Astrocyte (in vitro differentiated cells and primary cell): Measurements from ENCODE around the gene KRT76. TPM values are rescaled to one million over a fixed set of nuclear protein-coding genes. Genes with fewer than 3 reads are reported as not detected.

ENCODE experiments used
- DNase-seq: peaks from one replicate; pipeline ENCODE4 v3.0.0-alpha.2; 2010; ENCODE audit warnings: low read depth
- FAIRE-seq: peaks from 2 replicates; lab custom pipeline; 2011; peaks lifted over from hg19 to GRCh38; lab: Jason Lieb, UNC
- H2AFZ ChIP-seq: 2 replicates; pipeline ENCODE4 v1.6.0; 2012; ENCODE audit warnings: low read depth, low read length, inconsistent platforms
- H3K27ac ChIP-seq: 2 replicates; pipeline ENCODE4 v1.5.1; 2011; ENCODE audit warnings: low read depth, low read length, inconsistent platforms
- H3K27me3 ChIP-seq: 2 replicates; pipeline ENCODE4 v1.6.0; 2011; ENCODE audit warnings: low read length, inconsistent platforms; ENCODE audit not compliant: insufficient read depth
- H3K36me3 ChIP-seq: 2 replicates; pipeline ENCODE4 v1.5.1; 2011; ENCODE audit warnings: low read length, inconsistent platforms; ENCODE audit not compliant: insufficient read depth
- H3K4me1 ChIP-seq: 2 replicates; pipeline ENCODE4 v1.5.1; 2011; ENCODE audit warnings: low read length, inconsistent platforms; ENCODE audit not compliant: insufficient read depth
- H3K4me2 ChIP-seq: 2 replicates; pipeline ENCODE4 v1.6.0; 2012; ENCODE audit warnings: low read length, inconsistent platforms
- H3K4me3 ChIP-seq: 2 replicates; pipeline ENCODE4 v1.5.1; 2011; ENCODE audit warnings: low read depth, mild to moderate bottlenecking, low read length, inconsistent platforms; ENCODE audit not compliant: insufficient read depth
- H3K79me2 ChIP-seq: 2 replicates; pipeline ENCODE4 v1.6.0; 2012; ENCODE audit warnings: mild to moderate bottlenecking, low read length, inconsistent platforms; ENCODE audit not compliant: insufficient read depth
- H3K9ac ChIP-seq: 2 replicates; pipeline ENCODE4 v1.6.0; 2012; ENCODE audit warnings: mild to moderate bottlenecking, low read length, inconsistent platforms
- H3K9me3 ChIP-seq: 2 replicates; pipeline ENCODE4 v1.5.1; 2012; ENCODE audit warnings: low read depth, mild to moderate bottlenecking, low read length, inconsistent platforms; ENCODE audit not compliant: insufficient read depth
- H4K20me1 ChIP-seq: 2 replicates; pipeline ENCODE4 v1.6.0; 2012; ENCODE audit warnings: low read length, inconsistent platforms; ENCODE audit not compliant: insufficient read depth
- H3K27ac Mint-ChIP-seq: one replicate; pipeline ENCODE4 v1.8.0; 2021; ENCODE audit warnings: mild to moderate bottlenecking, mixed read lengths; ENCODE audit not compliant: unreplicated experiment
- H3K27me3 Mint-ChIP-seq: one replicate; pipeline ENCODE4 v1.8.0; 2021; ENCODE audit warnings: low read depth, mixed read lengths; ENCODE audit not compliant: unreplicated experiment
- H3K36me3 Mint-ChIP-seq: one replicate; pipeline ENCODE4 v1.8.0; 2021; ENCODE audit warnings: low read depth, mixed read lengths; ENCODE audit not compliant: unreplicated experiment
- H3K4me1 Mint-ChIP-seq: one replicate; pipeline ENCODE4 v1.8.0; 2021; ENCODE audit warnings: low read depth, mixed read lengths; ENCODE audit not compliant: unreplicated experiment
- H3K4me3 Mint-ChIP-seq: one replicate; pipeline ENCODE4 v1.8.0; 2021; ENCODE audit warnings: mild to moderate bottlenecking, moderate library complexity, mixed read lengths; ENCODE audit not compliant: unreplicated experiment
- H3K9me3 Mint-ChIP-seq: one replicate; pipeline ENCODE4 v1.8.0; 2021; ENCODE audit warnings: mild to moderate bottlenecking, mixed read lengths; ENCODE audit not compliant: unreplicated experiment
- CTCF ChIP-seq: IDR thresholded peaks from 2 replicates; pipeline ENCODE4 v1.5.1; 2011; ENCODE audit warnings: low read depth, mild to moderate bottlenecking, inconsistent platforms, low read length, moderate library complexity; ENCODE audit not compliant: insufficient read depth
- EZH2 ChIP-seq: IDR thresholded peaks from 2 replicates; pipeline ENCODE4 v1.6.1; 2012; ENCODE audit warnings: mild to moderate bottlenecking, low read length, inconsistent platforms; ENCODE audit not compliant: insufficient read depth
- total RNA-seq: library from RNA; stranded (reverse); gene quantifications from 2 replicates; pipeline ENCODE4 v1.2.1, GENCODE V29; 2021

Gene KRT76
- total RNA-seq, 1 donor from 2014 or later, result not detected

DNA sequence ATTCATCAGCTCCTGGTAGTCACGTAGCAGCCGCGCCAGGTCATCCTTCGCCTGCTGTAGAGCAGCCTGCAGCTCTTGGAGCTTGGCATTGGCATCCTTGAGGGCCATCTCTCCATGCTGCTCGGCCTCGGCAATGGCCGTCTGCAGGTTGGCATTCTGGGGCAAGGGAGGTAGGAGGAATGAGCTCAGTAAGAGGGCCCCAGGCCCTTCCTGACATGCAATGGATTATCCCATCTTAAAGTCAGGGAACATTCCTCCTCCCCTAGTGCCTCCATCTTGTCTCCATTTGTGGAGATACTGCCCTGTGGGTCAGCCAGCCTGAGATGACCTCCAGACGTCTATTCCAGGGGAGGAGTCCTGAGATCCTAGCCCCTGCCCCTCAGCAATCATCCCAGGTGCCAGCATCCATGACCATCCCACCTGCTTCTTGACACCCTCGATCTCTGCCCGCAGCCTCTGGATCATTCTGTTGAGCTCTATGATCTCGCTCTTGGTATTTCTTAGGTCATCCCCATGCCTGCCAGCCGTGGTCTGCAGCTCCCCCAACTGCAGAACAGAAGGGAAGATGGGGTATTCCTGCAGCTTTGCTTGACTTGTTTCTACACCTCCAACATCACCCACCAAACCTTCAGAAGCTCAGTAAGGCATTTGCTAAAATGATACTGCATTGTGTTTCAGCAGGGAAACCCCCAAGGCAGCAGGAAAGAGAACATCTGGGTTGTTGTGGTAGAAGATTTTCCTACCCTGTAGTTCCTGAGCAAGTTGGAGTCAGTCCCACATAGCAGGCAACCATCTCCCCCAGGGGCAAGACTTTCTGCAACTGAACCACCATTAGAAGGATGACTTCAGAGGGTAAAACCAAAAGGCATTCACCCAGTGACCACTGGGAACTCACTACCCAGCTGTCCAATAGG is 14.4 kb upstream of the KRT76 start:
- no peaks in the 10 kb centered on the region for H3K36me3 ChIP-seq
- no peaks in the 10 kb centered on the region for H3K9me3 ChIP-seq
- H3K27ac ChIP-seq, result no peak overlapping the region
- no peak overlapping the region for H3K4me2 ChIP-seq
- Mint-ChIP-seq H3K4me1 (peaks cover 12% of the 10 kb centered on the region), H3K27me3 (peaks cover 65% of the 10 kb centered on the region), H3K4me3 (no peak overlapping the region), H3K9me3 (peaks cover 7% of the 10 kb centered on the region), H3K27ac (no peak overlapping the region), H3K36me3 (peaks cover 5% of the 10 kb centered on the region)
- peaks cover 9% of the 10 kb centered on the region for H3K4me1 ChIP-seq
- FAIRE-seq, result no peak
- DNase-seq, result no peak
- no peak overlapping the region for H3K4me3 ChIP-seq
- H2AFZ ChIP-seq, result no peak overlapping the region
- no peaks in the 10 kb centered on the region for H4K20me1 ChIP-seq
- TF ChIP-seq CTCF, result no peak
- TF ChIP-seq EZH2, result no peak
- peaks cover 45% of the 10 kb centered on the region for H3K27me3 ChIP-seq
- no peaks in the 10 kb centered on the region for H3K79me2 ChIP-seq
- H3K9ac ChIP-seq, result no peak overlapping the region

GRCh38 chr12:52790427-52791270 is 13.5 kb upstream of the KRT76 start:
- H3K4me2 ChIP-seq, result peak overlapping the region; percentile 71
- no peak overlapping the region for H3K4me3 ChIP-seq
- peaks cover 5% of the 10 kb centered on the region for H3K36me3 Mint-ChIP-seq
- H3K4me3 Mint-ChIP-seq, result no peak overlapping the region
- H3K79me2 ChIP-seq, result no peaks in the 10 kb centered on the region
- DNase-seq, result no peak
- H3K4me1 Mint-ChIP-seq, result peaks cover 12% of the 10 kb centered on the region
- H3K27ac ChIP-seq, result no peak overlapping the region
- H3K36me3 ChIP-seq, result no peaks in the 10 kb centered on the region
- peak overlapping the region; percentile 73 for H2AFZ ChIP-seq
- TF ChIP-seq EZH2 (peak; percentile 8), CTCF (no peak)
- no peak for FAIRE-seq
- no peaks in the 10 kb centered on the region for H4K20me1 ChIP-seq
- H3K4me1 ChIP-seq, result peaks cover 9% of the 10 kb centered on the region
- H3K27ac Mint-ChIP-seq, result no peak overlapping the region
- peaks cover 8% of the 10 kb centered on the region for H3K9me3 Mint-ChIP-seq
- H3K9me3 ChIP-seq, result no peaks in the 10 kb centered on the region
- peaks cover 65% of the 10 kb centered on the region for H3K27me3 Mint-ChIP-seq
- H3K9ac ChIP-seq, result no peak overlapping the region
- H3K27me3 ChIP-seq, result peaks cover 48% of the 10 kb centered on the region
